ENCODE data around the gene CGB5.
A peak's percentile ranks its signal among the peaks of the same experiment; 100 is the strongest.
"Not testable (repeated sequence)": the region's sequence is repeated elsewhere in the genome, so short reads cannot be mapped to it uniquely, and the experiment has no call there.

Gene CGB5

DNA sequence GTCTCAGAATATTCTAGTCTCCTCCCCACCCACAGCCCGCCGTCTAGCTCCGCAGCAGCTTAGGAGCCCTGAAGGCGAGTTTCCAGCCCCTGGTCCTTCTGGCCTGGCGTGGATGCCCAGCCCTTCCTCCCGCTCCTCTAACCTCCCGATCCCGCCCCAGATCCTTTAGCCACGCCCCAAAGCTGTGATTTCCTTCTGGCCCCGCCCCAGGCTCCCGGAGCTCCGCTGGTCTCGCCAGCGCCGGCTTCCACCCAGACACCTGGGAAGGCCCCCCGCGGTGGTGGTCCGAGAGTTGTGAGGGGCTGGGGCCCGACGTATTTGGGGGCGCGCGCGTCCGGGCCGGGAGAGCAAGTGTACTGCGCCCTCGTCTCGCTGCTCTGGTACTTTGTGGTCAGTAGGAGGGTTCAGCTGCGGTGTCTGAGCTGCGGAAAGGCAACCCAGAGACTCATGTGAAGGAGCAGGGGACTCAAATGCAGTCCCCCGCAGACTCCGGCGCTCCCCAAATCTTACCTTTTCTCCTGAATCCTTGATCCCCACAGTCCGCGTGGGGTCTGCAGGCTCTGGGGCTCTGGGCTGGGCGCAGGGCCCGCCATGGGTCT, 14.1 kb downstream of the CGB5 start, which contains the start of gene CGB7:
Gene CGB7 (minus strand): TSS at position 114 of the 599 bp plus-strand sequence. CDS start 2,374 bp downstream, outside the sequence.
- DNase-seq (ENCODE audit: low read depth): peak; percentile 32

DNA sequence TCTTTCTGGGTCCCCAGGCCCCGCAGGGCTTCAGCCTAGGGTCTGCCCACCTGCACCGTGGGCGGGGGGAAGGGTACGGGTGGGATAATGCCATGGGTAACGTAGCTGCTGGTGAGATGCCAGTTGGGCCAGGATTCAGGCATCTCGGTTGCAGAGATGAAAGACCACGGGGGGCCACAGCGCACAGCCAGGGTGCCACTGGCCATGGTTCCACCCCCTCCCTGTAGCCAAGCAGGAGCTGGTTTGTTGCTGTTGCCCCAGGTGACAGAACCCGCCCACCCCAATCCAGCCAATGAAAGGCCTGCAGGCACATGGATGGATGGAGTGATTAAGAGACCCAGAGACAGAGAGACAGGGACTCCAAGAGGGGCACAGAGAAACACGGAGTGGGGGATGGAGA, 14.9 kb downstream of the CGB5 start:
- DNase-seq (ENCODE audit: low read depth): no peak

DNA sequence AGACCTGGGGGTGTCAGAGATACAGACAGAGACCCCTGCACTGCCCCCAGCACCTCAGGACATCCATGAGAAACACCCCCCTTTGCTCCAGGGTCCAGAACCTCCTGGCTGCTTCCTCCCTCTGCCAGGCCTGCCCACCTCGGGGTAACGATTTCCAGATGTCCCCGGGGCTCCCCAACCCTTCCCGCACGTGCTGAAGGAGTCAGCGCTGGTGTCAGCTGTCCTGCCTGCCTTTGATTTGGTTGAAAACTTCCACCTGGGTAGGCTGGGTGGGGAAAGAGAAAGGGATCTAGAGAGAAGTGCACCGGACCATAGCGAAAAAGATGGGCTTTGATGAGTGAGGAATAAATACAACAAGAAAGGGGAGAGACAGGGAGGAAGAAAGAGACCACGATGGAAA, 15.4 kb downstream of the CGB5 start:
- no peak for DNase-seq (ENCODE audit: low read depth)

DNA sequence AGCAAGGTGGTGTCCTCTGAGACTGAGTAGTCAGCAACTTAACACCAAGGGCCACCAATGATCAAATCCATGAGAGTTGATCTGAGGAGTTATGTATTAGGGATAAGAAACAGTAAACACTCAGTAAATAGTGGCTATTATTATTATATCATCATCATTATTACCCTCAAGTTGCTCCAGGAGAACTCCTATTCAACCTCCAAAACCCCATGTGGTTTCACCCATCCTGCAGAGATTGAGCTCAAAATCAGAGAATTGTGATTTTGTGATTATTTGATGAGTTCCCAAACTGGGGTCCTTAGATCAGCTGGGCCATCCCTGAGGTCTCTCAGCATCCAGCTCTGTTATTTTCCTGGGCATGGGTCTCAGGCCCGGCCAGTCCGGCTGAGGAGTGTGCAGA, 17.4 kb downstream of the CGB5 start:
- no peak for DNase-seq (ENCODE audit: low read depth)

DNA sequence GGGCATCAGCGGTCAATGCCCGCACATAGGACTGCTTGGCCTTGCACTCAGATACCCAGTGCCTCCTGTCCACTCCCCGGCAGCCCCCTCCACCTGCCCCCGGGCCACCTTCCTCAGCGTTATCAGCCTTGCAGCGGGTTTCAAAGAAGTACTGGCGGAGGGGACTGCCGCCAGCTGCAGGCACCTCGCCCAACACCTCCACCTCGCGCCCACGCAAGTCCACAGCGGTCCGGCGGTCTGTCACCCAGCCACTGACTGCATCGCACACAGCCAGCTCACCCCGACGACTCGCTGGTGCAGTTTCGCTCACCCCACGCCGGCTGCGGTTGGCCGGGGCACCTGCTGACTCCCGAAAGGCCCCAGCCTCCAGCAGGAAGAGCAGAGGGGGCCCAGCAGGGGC, 17.8 kb downstream of the CGB5 start:
- DNase-seq (ENCODE audit: low read depth): no peak

DNA sequence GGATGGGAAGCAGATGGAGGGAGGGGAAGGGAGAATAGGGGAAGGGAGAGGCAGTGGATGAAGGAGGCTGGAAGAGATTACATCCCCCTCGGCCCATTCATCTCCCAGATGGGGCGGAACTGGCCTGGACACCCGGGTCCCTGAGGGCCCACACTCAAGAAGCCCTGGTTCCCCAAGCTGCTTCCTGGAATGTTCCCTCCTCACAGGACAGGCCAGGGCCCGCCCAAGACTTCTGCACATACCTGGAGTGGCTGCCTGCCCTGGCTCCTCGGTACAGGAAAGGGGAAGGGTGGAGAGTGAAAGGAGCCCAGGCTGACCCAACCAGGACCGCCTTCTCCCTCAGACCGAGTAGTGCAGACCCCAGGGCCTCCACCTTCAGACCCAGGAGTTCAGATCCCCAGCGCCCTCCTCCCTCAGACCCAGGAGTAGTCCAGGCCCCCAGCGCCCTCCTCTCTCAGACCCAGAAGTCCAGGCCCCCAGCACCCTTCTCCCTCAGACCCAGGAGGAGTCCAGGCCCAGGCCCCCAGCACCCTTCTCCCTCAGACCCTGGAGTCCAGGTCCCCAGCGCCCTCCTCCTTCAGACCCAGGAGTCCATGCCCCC, 20.5 kb downstream of the CGB5 start:
- no peak for DNase-seq (ENCODE audit: low read depth)

DNA sequence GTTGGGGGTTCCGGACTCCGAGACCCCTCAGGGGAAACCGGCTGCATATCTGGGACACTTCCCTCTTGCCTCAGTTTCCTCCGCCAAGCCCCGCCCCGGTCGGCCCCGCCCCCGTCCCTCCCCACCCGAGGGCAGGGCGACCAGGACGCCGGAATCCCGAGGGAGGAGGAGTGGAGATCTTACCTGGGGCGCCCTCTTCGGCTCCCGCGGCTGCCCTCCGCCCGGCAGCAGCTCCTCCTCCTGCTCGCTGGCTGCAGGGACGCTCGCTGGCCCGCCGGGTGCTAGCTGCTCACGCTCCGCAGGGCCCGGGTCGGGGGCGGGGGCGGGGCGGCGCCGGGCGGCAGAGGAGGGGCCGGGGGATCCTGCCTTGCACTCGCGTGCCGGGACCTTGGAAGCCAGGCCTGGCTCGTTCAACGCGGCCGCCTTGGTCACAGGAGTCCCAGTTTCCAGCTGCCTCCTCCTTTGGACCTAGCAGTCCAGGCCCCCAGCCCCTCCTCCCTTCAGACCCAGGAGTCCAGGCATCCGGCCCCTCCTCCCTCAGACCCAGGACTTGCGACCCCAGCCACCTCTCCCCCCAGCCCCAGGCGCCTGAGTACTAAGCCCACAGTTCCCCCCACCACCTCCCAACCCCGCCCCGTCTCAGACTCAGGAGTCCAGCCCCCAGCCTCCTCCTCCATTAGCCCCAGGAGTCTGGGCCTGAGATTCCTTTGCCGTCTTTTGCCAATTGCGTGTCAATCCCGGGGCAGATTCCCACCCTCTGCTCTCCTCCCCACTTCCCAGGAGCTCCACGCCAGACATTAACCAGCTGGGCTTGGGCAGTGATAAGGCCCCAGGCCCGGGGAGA, 21.3 kb downstream of the CGB5 start, which contains the start of gene NTF4:
Gene NTF4 (minus strand): TSS at position 51 of the 844 bp plus-strand sequence. CDS start 2,821 bp downstream, outside the sequence.
- no peak for DNase-seq (ENCODE audit: low read depth)

DNA sequence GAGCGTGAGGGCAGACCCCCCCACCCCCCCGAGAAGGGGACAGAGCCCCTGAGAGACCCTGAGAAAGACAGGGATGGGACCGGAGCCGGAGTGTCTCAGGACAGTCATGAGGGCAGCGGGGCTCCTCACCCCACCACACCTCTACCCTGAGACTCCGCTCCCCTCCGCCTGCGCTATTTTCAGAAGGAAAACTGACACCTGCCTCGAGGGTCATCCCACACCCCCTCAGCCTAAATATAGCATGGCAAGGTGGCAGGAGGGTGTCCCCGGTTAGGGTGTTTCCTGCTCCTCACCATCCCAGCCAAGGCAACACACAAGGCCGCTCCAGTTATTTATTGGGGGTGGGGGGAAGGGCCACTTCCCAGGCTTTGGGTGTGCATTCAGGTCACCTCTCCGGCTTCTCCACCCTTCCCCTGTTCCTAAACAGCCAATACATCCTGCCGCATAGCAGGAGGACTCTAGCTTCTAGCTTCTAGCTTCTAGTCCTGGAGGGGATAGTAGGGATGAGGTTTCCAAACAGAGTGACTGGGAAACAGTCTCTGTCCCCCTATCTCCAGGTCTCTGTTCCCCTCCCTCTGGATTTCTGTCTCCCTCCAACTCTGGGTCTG, 22.4 kb downstream of the CGB5 start:
- no peak for DNase-seq (ENCODE audit: low read depth)

DNA sequence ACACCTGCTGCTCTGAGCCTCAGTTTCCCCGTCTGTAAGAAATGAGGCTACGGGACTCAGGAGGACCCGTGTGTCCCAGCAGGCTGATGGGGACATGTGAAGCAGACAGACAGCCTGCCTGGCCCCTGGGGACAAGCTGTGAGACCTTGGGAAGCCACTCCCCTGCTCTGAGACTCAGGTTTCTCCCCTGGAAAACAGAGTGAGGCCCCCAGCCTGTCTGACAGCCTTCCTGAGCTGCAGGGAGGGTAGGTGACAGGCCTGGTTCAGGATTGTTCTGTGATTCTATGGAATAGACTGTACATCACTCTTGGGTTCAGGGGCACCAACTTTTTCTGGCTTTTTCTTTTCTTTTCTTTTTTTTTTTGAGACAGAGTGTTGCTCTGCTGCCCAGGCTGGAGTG, 23.9 kb downstream of the CGB5 start:
- no peak for DNase-seq (ENCODE audit: low read depth)

DNA sequence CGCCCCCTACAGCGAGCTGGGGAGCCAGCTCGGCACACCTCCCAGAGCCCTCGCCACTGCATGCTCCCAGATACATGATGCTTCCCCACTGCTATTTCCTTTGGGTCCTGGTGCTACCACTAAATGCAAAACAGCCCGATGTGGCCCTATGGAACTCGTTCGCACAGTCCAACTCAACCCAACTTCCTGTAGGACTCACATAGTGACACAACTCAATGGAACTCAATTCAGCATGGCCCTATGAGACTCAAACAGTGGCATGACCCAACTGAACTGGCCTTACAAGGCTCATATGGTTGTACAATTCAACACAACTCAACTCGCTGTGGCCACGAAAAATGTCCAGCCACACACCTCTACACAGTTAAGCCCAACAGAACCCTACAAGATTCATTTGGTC, 25.4 kb downstream of the CGB5 start:
- no peak for DNase-seq (ENCODE audit: low read depth)

DNA sequence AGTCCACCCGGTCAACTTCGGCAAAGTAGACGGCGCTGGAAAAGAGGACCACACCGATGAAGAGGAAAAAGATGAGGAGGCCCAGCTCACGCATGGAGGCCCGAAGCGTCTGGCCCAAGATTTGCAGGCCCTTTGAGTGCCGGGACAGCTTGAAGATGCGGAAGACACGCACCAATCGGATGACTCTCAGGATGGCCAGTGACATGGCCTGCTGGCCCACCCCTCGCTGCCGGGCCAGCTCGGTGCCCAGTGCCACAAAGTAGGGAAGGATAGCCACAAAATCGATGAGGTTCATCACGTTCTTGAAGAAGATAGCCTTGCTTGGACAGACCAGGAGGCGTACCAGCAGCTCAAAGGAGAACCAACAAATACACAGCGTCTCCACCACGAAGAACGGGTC, 26.8 kb downstream of the CGB5 start:
- no peak for DNase-seq (ENCODE audit: low read depth)

DNA sequence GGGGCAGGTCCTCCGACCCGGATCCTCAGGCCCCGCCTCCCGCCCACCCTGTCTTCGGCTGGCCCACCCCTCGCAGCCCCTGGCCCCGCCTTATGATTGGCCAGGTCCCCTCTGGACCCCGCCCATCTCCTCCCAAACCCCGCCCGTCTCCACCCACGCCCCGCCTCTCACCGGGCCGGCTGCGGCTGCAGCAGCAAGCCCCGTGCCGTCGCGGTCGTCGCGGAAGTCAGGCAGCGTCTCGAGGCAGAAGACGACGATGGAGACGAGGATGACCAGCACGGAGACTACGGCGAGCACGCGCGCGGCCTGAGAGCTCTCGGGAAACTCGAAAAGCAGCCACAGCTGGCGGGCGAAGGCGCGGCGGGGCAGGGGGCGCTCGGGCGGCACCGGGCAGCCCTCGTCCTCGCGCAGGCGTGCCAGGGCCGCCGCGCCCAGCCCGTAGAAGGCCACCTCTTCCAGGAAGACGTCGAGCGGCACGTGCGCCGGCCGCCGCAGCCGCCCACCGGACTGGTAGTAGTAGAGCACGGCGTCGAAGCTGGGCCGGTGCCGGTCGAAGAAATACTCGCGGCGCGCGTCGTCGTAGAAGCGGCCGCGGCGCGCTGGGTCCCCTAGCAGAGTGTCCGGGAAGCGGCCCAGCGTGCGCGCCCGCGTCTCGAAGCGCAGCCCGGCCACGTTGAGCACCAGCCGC, 28.4 kb downstream of the CGB5 start:
- DNase-seq (ENCODE audit: low read depth): no peak

DNA sequence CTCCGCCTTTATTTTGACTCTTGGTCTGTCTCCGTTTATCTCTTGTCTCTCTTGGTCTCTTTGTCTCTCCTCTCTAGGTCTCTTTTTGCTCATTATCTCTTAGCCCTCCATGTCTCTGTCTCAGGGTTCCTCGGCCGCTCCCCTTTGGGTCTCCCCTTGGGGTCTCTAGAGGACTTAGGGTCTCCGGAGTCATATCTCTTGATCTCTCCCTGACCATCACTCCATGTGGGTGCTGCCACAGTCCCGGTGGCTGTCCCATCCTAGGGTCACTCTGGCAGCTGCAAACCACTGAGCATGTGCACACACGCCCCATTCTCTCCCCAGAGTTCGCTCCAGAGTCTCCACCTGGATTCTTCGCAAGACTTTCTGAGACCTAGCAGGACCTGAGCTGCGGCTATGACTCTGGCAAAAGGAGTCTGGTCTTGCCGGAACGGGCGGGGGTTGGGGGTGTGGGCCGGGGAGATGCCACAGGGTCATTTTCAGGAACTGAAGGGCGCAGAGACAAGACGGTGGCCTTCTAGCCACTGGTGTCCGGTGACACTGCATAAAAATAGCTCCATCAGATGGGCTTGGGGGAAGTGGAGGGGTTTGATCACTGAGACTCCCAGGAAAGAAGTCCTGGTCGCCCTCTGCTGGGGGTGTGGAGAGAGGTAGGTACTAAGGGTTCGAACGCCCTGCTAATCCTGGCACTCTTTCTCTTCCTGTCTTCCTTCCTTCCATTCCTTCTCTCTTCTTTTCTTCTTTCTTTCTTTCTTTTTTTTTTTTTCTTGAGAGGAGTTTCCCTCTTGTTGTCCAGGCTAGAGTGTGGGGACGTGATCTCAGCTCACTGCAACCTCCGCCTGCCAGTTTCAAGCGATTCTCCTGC, 30.1 kb downstream of the CGB5 start:
- no peak for DNase-seq (ENCODE audit: low read depth)

DNA sequence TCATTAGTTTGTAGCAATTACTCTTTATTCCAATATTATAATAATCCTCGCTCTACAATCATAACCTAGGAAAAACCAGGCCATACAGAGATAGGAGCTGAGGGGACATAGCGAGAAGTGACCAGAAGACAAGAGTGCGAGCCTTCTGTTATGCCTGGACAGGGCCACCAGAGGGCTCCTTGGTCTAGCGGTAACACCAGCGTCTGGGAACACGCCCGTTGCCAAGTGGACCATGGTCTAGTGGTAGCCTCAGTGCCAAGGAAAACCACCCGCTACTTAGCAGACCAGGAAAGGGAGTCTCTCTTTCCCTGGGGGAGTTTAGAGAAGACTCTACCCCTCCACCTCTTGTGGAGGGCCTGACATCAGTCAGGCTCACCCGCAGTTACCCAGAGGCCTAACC, 31.2 kb downstream of the CGB5 start:
- not testable (repeated sequence) for DNase-seq (ENCODE audit: low read depth)

DNA sequence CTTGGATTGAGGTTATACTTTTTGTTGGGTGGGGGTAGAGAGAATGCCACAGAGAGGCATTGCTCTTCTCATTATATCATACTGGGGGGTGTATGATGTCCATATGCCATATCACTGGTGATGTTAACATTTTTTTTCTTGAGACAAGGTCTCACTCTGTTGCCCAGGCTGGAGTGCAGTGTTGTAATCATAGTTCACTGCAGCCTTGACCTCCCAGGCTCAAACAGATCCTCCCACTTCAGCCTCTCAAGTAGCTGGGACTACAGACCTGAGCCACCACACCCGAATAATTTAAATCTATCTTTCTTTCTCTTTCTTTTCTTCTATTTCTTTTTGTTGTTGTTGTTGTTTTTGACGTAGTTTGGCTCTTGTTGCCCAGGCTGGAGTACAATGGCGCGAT, 36.7 kb downstream of the CGB5 start:
- DNase-seq (ENCODE audit: low read depth): no peak

DNA sequence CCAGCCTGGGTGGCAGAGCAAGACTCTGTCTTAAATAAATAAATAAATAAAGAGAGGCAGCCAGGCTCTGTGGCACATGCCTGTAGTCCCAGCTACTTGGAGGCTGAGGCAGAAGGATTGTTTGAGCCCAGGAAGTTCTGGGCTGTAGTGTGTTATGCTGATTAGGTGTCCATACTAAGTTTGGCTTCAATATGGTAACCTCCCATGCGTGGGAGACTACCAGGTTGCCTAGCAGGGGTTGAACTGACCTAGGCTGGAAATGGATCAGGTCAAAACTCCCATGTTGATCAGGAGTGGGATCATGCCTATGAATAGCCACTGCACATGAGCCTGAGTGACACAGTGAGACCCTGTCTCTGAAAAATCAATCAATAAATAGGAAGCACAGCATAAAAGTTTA, 37.6 kb downstream of the CGB5 start:
- DNase-seq (ENCODE audit: low read depth): no peak

DNA sequence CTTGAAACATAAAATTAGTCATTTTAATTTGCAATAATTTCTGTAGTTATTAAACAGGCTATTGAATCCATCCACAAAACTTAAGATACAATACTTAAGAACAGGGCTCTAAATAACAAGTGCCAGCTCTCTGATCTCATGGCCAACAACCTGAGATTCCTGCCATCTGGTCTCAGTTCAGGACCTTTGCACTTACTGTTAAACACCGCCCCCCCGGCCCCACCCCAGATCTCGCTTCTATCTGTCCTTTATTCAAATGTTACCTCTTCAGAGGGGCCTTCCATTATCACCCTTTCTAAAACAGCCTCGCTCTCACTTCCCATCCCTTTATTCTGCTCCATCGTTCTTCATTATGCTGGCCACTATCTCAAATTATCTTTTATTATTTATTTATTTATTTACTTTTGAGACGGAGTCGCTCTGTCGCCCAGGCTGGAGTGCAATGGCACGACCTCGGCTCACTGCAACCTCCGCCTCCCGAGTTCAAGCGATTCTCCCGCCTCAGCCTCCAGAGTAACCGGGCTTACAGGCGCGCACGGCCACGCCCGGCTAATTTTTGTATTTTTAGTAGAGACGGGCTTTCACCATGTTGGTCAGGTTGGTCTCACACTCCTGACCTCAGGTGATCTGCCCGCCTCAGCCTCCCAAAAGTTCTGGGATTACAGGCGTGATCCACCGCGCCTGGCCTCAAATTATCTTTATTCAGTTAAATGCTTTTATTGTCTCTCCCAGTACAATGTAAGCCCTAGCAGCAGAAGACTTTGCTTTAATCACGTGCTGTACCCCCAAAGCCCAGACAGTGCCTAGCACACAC, 40.8 kb downstream of the CGB5 start:
- DNase-seq (ENCODE audit: low read depth): no peak

DNA sequence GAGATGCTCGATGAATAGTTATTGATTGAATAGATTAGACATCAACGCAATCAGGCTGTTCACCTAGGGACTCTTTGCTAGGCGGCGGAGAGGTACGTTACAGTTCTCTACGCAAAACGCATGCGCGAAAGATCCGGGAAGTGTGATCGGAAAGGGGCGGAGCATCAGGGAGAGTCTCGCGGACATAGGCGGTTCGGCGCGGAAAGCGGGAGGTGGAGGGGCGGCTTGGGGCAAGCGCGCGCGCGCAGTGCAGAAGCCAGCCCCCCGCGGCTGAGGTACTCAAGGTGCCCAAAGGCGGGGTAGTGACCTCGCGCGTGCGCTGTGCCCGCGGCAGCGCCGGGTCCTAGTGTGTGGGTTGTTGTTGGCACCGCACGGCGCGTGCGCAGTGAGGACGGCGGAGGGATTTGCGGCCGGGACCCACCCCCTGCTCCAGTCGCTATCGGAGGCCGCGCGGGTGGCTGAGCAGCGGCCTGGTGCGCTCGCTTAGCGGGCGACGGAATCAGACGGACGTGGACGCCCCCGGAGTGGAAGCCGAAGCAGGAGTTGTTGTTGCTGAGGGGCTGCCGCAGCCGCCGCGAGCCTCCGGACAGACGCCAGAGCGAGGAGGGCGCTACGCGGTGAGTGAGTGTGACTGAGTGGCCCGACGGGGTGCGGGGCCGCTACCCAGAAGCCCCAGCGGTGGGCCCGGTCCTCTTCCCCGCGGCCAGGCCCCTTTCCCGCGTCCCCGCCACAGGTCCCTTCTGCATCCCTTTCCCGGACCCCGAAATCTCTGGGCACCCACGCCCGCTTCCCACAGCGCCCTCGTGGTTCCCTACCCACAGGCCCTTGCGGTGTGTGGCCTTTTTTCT, 41.6 kb downstream of the CGB5 start, which contains the start of gene SNRNP70:
Gene SNRNP70 (plus strand): TSS at position 432 of the 848 bp plus-strand sequence. CDS start 964 bp downstream, outside the sequence.
- peak; percentile 99 for DNase-seq (ENCODE audit: low read depth)

DNA sequence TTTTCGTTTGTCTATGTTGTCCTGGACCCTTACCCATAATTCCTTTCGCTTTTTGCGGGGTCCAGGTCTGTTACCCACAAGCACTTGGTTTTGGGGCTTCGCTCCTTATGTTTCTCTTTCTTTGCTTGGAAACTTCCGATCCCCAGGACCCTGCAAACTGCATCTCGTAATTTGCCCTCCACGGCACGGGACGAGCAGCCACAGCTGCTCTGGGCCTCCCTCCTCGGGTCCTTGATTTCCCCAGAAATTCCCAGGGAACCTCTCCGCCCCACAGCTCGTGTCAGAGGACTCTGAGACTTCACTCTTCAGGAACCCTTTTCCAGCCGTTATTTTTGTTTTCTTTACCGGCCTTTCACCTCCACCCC, 42.2 kb downstream of the CGB5 start:
- DNase-seq (ENCODE audit: low read depth): no peak

Measured in T-helper 22 cell (primary cell).